Colon (tissue), 2 donors: ENCODE data around the gene HOGA1.
"Not testable (repeated sequence)": the region's sequence is repeated elsewhere in the genome, so short reads cannot be mapped to it uniquely, and the experiment has no call there.

Experiments
- FAIRE-seq: peaks from 2 replicates; lab custom pipeline; 2012; peaks lifted over from hg19 to GRCh38; lab: Jason Lieb, UNC
- donor health status: control.
- donor health status: control.

Gene HOGA1

GRCh38 chr10:97611473-97611872 lies 27.3 kb downstream of the HOGA1 start:
- FAIRE-seq = no peak

- FAIRE-seq = no peak
Measured at GRCh38 chr10:97612386-97612785, 28.2 kb downstream of the HOGA1 start.

DNA sequence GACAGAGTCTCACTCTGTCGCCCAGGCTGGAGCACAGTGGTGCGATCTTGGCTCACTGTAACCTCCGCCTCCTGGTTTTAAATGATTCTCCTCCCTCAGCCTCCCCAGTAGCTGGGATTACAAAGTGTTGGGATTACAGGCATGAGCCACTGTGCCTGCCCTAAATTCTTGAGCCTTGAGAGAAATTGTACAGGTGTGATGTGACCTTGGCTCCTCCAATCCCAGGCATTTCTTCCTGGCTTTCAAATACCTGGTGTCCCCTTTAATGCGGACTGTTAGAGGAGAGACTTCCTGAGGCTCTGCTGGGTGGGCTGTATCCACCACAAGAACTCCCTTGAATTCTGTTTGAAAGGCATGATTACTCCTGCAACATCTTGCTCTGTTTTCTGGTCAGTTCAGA lies 34.1 kb downstream of the HOGA1 start:
- no peak for FAIRE-seq

GRCh38 chr10:97618733-97619132 lies 34.5 kb downstream of the HOGA1 start:
- FAIRE-seq = no peak

DNA sequence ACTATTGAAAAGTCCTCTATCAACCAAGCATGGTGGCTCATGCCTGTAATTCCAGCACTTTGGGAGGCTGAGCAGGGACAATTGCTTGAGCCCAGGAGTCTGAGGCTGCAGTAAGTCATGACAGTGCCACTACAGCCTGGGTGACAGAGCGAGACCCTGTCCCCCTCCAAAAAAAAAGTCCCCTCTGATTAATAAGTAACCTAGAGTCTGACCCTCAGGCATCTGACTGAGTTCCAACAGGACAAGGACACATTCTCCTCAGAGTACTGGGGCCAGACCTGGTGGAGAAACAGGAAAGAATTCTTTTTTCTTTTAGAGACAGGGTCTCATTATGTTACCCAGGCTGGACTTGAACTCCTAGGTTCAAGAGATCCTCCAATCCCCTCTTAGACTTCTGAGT lies 39.1 kb downstream of the HOGA1 start:
- FAIRE-seq = no peak

DNA sequence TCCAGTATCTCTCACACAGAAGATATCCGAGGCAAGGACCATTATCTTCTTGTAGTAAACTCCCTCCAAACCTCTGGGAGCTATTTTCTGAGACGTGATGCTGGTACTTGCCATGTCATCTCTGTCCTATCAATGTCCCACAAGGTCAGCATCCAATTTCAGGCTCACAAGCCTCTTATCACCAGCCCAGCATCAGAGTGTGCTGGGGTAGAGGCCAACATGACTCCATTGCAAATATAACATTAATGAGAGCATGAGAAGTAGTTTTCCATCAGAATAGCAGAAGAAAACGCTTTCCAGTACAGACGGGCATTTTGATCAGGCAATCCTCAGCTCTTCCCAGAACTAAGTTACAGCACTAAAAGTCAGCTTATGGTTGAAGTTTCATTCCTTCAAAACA lies 43.5 kb downstream of the HOGA1 start:
- FAIRE-seq = no peak

- FAIRE-seq = no peak
Measured at GRCh38 chr10:97628228-97628627, 44.0 kb downstream of the HOGA1 start.

DNA sequence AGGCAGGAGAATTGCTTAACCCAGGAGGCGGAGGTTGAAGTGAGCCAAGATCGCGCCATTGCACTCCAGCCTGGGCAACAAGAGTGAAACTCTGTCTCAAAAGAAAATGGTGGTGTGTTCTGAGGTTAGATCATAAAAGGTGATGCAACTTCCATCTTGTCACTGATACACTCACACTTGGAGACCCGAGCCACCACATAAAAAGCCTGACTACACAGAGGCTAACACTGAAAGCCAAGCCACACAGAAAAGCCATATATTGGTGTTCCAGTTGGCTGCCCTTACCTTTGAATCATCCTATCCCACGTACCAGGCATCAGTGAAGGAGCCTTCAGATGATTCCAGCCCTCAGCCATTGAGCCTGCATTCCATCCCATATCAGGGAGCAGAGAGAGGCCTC lies 45.1 kb downstream of the HOGA1 start:
- no peak for FAIRE-seq

- FAIRE-seq = no peak
Measured at GRCh38 chr10:97631098-97631497, 46.9 kb downstream of the HOGA1 start.

- no peak for FAIRE-seq
Measured at GRCh38 chr10:97632949-97633884, 49.0 kb downstream of the HOGA1 start, which contains the start of gene MORN4. Gene MORN4, minus strand, starts transcription at chr10:97633500. Its CDS starts 13,847 bp downstream, at chr10:97619653.

DNA sequence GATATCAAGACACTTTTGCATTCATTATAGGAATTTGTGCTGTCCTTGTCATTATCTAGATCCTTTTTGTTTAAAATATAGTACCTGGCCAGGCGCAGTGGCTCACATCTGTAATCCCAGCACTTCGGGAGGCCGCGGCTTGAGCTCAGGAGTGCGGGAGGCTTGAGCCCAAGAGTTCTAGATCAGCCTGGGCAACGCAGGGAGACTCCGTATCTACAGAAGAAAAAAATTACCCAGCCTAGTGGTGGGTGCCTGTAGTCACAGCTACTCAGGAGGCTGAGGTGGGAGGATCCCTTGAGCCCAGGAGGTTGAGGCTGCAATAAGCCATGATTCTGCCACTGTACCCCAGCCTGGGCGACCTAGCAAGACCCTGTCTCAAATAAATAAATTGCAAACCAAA lies 49.7 kb downstream of the HOGA1 start:
- FAIRE-seq = no peak

GRCh38 chr10:97635577-97635976 lies 51.4 kb downstream of the HOGA1 start:
- FAIRE-seq = no peak

DNA sequence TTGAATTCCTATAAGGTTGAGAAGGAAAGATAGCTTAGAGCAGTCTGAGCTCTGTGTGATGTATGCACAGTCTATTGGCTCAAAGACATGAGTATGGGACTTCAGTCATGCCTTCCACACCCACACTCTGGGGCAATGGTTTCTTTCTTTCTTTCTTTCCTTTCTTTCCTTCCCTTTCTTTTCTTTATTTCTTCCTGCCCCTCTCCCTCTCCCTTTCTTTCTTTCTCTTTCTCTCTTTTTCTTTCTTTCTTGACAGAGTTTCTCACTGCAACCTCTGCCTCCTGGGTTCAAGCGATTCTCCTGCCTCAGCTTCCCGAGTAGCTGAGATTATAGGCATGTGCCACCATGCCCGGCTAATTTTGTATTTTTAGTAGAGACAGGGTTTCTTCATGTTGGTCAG lies 54.9 kb downstream of the HOGA1 start:
- FAIRE-seq = not testable (repeated sequence)

- FAIRE-seq = no peak
Measured at GRCh38 chr10:97640174-97640867, 56.1 kb downstream of the HOGA1 start, which contains the start of gene PI4K2A. Gene PI4K2A, plus strand, starts transcription at chr10:97640671. Its CDS starts 72 bp downstream, at chr10:97640743.

DNA sequence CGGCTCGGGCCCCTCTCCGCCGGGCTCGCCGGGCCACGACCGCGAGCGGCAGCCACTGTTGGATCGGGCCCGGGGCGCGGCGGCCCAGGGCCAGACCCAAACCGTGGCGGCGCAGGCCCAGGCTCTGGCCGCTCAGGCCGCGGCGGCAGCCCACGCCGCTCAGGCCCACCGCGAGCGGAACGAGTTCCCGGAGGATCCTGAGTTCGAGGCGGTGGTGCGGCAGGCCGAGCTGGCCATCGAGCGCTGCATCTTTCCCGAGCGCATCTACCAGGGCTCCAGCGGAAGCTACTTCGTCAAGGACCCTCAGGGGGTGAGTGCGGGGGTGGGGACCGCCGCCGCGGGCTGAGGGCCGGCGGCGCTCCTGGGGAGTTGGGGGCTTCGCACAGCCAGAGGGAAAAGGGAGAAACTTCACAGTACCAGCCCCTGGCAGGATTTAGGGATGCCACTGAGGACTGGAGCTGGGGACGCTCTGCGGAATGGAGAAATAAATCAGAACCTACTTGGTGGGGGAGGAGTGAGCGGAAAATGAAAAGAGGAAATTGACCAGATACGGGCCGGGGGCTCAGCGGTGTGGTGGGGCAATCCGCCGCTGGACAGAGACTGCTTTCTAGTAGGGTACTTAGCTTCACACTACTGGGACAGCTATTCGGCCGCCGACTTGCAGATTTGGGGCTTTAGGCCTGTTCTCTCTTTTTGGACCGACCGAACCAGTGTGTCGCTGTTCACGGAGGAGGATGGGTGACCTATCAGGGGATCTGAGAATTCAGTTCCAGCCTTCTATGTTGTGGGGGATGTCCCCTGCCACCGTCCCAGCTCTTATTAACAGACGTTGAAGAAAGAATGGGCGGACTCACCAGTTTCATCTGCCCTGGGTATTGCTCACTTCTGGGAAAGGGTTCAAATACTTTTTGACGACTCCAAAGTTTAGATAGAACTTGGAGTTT lies 57.0 kb downstream of the HOGA1 start:
- no peak for FAIRE-seq

DNA sequence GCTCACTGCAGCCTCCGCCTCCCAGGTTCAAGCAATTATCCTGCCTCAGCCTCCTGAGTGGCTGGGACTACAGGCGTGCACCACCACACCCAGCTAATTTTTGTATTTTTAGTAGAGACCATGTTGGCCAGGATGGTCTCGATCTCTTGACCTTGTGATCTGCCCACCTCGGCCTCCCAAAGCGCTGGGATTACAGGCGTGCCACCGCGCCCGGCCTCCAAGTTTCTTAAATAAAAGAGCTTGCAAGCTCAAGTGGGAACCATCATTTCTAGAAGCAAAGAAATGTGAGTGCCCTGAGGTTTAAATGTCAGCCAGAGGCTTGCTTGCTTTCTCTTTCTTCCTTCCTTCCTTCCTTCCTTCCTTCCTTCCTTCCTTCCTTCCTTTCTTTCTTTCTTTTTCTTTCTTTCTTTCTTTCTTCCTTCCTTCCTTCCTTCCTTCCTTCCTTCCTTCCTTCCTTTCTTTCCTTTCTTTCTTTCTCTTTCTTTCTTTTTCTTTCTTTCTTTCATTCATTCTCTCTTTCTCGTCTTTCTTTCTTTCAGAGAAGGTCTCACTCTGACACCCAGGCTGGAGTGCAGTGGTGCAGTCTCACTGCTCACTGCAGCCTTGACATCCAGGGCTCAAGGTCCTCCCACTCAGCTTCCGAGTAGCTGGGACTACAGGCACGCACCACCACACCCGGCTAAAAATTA lies 58.4 kb downstream of the HOGA1 start:
- FAIRE-seq = not testable (repeated sequence)

GRCh38 chr10:97643441-97643985 lies 59.3 kb downstream of the HOGA1 start:
- FAIRE-seq = no peak

DNA sequence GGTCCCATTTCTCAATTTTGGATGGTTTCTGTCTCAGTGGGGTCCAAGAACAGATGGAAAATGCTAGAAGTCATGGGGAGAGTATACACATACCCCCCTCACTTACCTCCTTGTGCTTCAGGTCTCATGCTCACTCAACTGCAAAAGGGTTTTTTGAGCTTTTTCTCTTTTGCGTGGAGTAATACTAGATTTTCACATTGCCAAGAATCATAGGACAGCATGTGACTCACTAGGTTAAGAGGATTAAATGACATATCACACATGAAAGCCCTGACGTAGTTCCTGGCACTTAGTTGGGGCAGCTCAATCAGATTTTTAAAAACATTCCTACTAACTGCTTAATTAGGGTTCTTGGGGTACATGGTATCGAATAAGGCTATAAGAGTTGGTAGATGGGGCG lies 60.7 kb downstream of the HOGA1 start:
- no peak for FAIRE-seq

- no peak for FAIRE-seq
Measured at GRCh38 chr10:97647556-97647955, 63.4 kb downstream of the HOGA1 start.

DNA sequence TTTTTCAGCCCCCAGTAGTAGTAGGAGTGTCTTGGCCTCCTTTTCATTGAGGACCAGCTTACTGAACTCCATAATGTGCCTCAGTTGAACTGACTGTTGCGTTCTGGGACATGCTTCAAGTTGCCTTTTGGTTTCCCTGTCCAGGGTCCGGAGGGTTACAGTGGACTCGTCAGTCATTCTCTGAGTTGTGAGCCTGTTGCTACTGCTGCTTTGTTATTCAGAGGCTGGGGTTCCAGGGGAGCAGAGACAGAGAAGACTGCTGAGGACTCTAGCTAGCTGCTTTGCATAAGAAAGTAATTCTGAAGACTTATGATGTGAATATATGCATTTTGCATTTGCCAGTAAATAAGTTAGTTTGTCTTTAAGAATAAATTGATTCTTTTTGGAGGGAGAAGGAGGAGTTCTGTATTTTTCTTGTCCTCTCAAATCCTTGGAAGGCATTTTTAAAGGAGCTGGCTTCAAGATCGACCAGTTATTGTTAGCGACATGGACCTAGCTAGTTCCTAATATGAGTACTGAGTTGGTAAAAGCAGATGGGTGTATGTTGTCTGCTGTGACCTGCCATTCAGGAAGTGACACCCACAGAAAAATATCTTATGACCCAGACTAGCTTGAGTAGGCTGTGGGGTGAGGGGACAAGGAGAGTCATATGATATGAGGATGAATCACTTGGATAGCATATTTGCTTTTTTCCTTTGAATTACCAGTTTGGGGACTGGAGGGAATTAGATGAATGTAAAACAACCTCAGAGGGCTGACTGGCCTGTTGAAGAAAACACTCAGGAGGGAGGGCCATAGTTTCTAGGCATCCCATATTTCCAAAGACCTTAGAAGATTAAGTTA lies 64.6 kb downstream of the HOGA1 start:
- no peak for FAIRE-seq
